Cardiac fibroblast (primary cell): ENCODE measurements around the gene MPDU1.

ENCODE experiments used
- DNase-seq, 2 donors: peaks; one replicate each; pipeline versions ENCODE4 v3.0.0 to v3.0.0-alpha.2; 2010; ENCODE audit warnings: low read depth in 2 of 2
- H3K4me3 ChIP-seq, 2 donors: replicated peaks in 1 of 2; 1 replicate in 1 of 2; 2 replicates in 1 of 2; pipeline ENCODE4 v1.5.1; 2011; ENCODE audit warnings: low read depth in 2 of 2, low read length in 2 of 2, mild to moderate bottlenecking in 2 of 2, moderate library complexity in 1 of 2
- CTCF ChIP-seq: IDR thresholded peaks from one replicate; pipeline ENCODE4 v1.5.1; 2011; ENCODE audit warnings: low read depth, mild to moderate bottlenecking, low read length, inconsistent platforms

Gene MPDU1

GRCh38 chr17:7580604-7581575 is 2.8 kb upstream of the MPDU1 start:
- H3K4me3 ChIP-seq: no peak overlapping the region
- TF ChIP-seq CTCF: no peak
- no peak for DNase-seq

GRCh38 chr17:7582396-7583252 is 1.0 kb upstream of the MPDU1 start:
- no peak for TF ChIP-seq CTCF
- H3K4me3 ChIP-seq: peak overlapping the region; percentile 69 to 85
- no peak for DNase-seq

- no peak for DNase-seq
- no peak overlapping the region for H3K4me3 ChIP-seq
- peak; percentile 6 for TF ChIP-seq CTCF
Measured at GRCh38 chr17:7586673-7587419, 3.2 kb downstream of the MPDU1 start.

GRCh38 chr17:7587420-7588151 is 3.9 kb downstream of the MPDU1 start:
- H3K4me3 ChIP-seq: peak overlapping the region in 1 of 2 donors; percentile 9
- peak; percentile 60 to 88 for DNase-seq
- peak; percentile 9 for TF ChIP-seq CTCF

GRCh38 chr17:7588553-7589203 is 5.0 kb downstream of the MPDU1 start:
- TF ChIP-seq CTCF: no peak
- no peak for DNase-seq
- H3K4me3 ChIP-seq: no peak overlapping the region
